22Rv1 (cell line): ENCODE results near the gene EDIL3.

Experiments used
- ZFX ChIP-seq: fragments of 450-650 bp; IDR thresholded peaks from 2 replicates; pipeline ENCODE4 v1.6.1; 2017; ENCODE audit warnings: antibody characterized with exemption, borderline replicate concordance
- TF ChIP-seq, protein P1 (sequence below): fragments of 450-650 bp; IDR thresholded peaks from 2 replicates; pipeline ENCODE4 v1.5.1; 2017; ENCODE audit warnings: mild to moderate bottlenecking

DNA sequence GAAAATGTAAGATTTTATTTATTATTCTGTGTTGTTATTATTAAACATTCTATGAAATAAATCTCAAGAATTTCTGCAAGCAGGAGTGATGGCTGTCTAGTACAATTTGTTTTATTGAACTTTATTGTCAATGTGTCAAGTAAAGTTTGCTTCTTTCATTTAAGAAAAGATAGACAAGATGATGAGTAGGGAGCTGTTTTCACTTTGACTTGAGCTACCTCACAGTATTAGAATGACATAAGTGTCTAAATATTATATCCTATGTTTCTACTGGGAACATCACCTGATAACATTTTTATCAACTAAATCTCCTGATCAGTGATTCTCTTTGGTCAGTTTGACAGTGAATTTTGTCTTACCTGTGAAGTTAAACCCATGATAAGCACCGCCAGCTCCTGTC is 12.7 kb upstream of the EDIL3 start:
- TF ChIP-seq, protein P1, sequence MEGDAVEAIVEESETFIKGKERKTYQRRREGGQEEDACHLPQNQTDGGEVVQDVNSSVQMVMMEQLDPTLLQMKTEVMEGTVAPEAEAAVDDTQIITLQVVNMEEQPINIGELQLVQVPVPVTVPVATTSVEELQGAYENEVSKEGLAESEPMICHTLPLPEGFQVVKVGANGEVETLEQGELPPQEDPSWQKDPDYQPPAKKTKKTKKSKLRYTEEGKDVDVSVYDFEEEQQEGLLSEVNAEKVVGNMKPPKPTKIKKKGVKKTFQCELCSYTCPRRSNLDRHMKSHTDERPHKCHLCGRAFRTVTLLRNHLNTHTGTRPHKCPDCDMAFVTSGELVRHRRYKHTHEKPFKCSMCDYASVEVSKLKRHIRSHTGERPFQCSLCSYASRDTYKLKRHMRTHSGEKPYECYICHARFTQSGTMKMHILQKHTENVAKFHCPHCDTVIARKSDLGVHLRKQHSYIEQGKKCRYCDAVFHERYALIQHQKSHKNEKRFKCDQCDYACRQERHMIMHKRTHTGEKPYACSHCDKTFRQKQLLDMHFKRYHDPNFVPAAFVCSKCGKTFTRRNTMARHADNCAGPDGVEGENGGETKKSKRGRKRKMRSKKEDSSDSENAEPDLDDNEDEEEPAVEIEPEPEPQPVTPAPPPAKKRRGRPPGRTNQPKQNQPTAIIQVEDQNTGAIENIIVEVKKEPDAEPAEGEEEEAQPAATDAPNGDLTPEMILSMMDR, result no peak
- no peak for TF ChIP-seq ZFX
